ENCODE data around the gene SNAPC2.

Gene SNAPC2

GRCh38 chr19:7941895-7942596 is 21.9 kb downstream of the SNAPC2 start:
- Histone ChIP-seq H2BK15ac (ENCODE audit: low read depth, poor library complexity, severe bottlenecking) (no peak overlapping the region), H2AK5ac (ENCODE audit: low read length, severe bottlenecking) (no peak overlapping the region), H2AFZ (ENCODE audit: low read depth, low read length) (no peak overlapping the region), H2BK12ac (ENCODE audit: low read length in 2 of 2) (no peak overlapping the region), H3K4ac (ENCODE audit: low read depth in 1 of 2, low read length in 2 of 2) (no peak overlapping the region), H4K91ac (ENCODE audit: low read length) (no peak overlapping the region), H3K4me2 (ENCODE audit: low read length, poor library complexity, severe bottlenecking) (no peak overlapping the region), H3K18ac (ENCODE audit: low read depth in 1 of 2, low read length in 2 of 2) (no peak overlapping the region), H3K9ac (ENCODE audit: low read length) (peak overlapping the region; percentile 99), H2BK120ac (ENCODE audit: low read depth, low read length) (no peak overlapping the region), H4K8ac (ENCODE audit: low read length) (no peak overlapping the region), H3K23ac (ENCODE audit: low read length in 2 of 2) (no peak overlapping the region), H3K4me3 (ENCODE audit: insufficient read depth in 1 of 2, low read depth in 1 of 2, low read length in 2 of 2) (peak overlapping the region in 1 of 2 experiments; percentile 99), H3K36me3 (ENCODE audit: control insufficient read depth in 1 of 2, insufficient read depth in 2 of 2, low read depth in 1 of 2, low read length in 2 of 2) (peaks cover 23 to 29% of the 10 kb centered on the region in 2 experiments), H3K14ac (ENCODE audit: low read length in 2 of 2) (no peak overlapping the region), H2BK5ac (ENCODE audit: low read depth, low read length, poor library complexity, severe bottlenecking) (no peak overlapping the region), H3K79me1 (replicated peaks; ENCODE audit: low read length, poor library complexity, severe bottlenecking) (peaks cover 34% of the 10 kb centered on the region), H3K27me3 (ENCODE audit: control insufficient read depth in 1 of 2, insufficient read depth in 1 of 2, low read length in 2 of 2) (no peaks in the 10 kb centered on the region), H3K27ac (ENCODE audit: low read length, poor library complexity, severe bottlenecking) (no peak overlapping the region), H3K4me1 (ENCODE audit: control insufficient read depth, insufficient read depth, low read depth, low read length) (peaks cover 10% of the 10 kb centered on the region), H3K9me3 (ENCODE audit: control insufficient read depth, low read length) (no peaks in the 10 kb centered on the region)
- 93% methylated on average over 19 of the region's 19 CpGs for WGBS
- DNase-seq = no peak

GRCh38 chr19:7942981-7943443 is 22.9 kb downstream of the SNAPC2 start:
- Histone ChIP-seq H3K4me1 (ENCODE audit: control insufficient read depth, insufficient read depth, low read depth, low read length) (peaks cover 10% of the 10 kb centered on the region), H4K8ac (ENCODE audit: low read length) (peak overlapping the region; percentile 96), H2AK5ac (ENCODE audit: low read length, severe bottlenecking) (no peak overlapping the region), H3K9me3 (ENCODE audit: control insufficient read depth, low read length) (no peaks in the 10 kb centered on the region), H3K9ac (ENCODE audit: low read length) (peak overlapping the region; percentile 99), H3K14ac (ENCODE audit: low read length in 2 of 2) (peak overlapping the region; percentile 63 to 94), H3K79me1 (replicated peaks; ENCODE audit: low read length, poor library complexity, severe bottlenecking) (peaks cover 30% of the 10 kb centered on the region), H3K27me3 (ENCODE audit: control insufficient read depth in 1 of 2, insufficient read depth in 1 of 2, low read length in 2 of 2) (no peaks in the 10 kb centered on the region), H3K27ac (ENCODE audit: low read length, poor library complexity, severe bottlenecking) (peak overlapping the region; percentile 82), H2BK120ac (ENCODE audit: low read depth, low read length) (peak overlapping the region; percentile 55), H3K23ac (ENCODE audit: low read length in 2 of 2) (peak overlapping the region in 1 of 2 experiments; percentile 14), H3K18ac (ENCODE audit: low read depth in 1 of 2, low read length in 2 of 2) (peak overlapping the region; percentile 88 to 99), H3K36me3 (ENCODE audit: control insufficient read depth in 1 of 2, insufficient read depth in 2 of 2, low read depth in 1 of 2, low read length in 2 of 2) (peaks cover 15 to 21% of the 10 kb centered on the region in 2 experiments), H2AFZ (ENCODE audit: low read depth, low read length) (peak overlapping the region; percentile 85), H4K91ac (ENCODE audit: low read length) (peak overlapping the region; percentile 80), H2BK5ac (ENCODE audit: low read depth, low read length, poor library complexity, severe bottlenecking) (peak overlapping the region; percentile 46), H2BK15ac (ENCODE audit: low read depth, poor library complexity, severe bottlenecking) (peak overlapping the region; percentile 45), H3K4me3 (ENCODE audit: insufficient read depth in 1 of 2, low read depth in 1 of 2, low read length in 2 of 2) (peak overlapping the region; percentile 92 to 99), H3K4ac (ENCODE audit: low read depth in 1 of 2, low read length in 2 of 2) (peak overlapping the region; percentile 84), H2BK12ac (ENCODE audit: low read length in 2 of 2) (no peak overlapping the region), H3K4me2 (ENCODE audit: low read length, poor library complexity, severe bottlenecking) (peak overlapping the region; percentile 81)
- DNase-seq = no peak
- 10% methylated on average over 33 of the region's 33 CpGs for WGBS

- Histone ChIP-seq H2BK12ac (ENCODE audit: low read length in 2 of 2) (no peak within 1 kb of the TSS), H3K36me3 (ENCODE audit: control insufficient read depth in 1 of 2, insufficient read depth in 2 of 2, low read depth in 1 of 2, low read length in 2 of 2) (peaks cover 15 to 18% of the 10 kb centered on the region in 2 experiments), H3K4me2 (ENCODE audit: low read length, poor library complexity, severe bottlenecking) (peak within 1 kb of the TSS; percentile 100), H2AFZ (ENCODE audit: low read depth, low read length) (peak within 1 kb of the TSS; percentile 85), H3K23ac (ENCODE audit: low read length in 2 of 2) (peak within 1 kb of the TSS in 1 of 2 experiments; percentile 14), H4K91ac (ENCODE audit: low read length) (peak within 1 kb of the TSS; percentile 80), H2BK15ac (ENCODE audit: low read depth, poor library complexity, severe bottlenecking) (peak within 1 kb of the TSS; percentile 45), H2BK120ac (ENCODE audit: low read depth, low read length) (peak within 1 kb of the TSS; percentile 55), H4K8ac (ENCODE audit: low read length) (peak within 1 kb of the TSS; percentile 96), H3K79me1 (replicated peaks; ENCODE audit: low read length, poor library complexity, severe bottlenecking) (peaks cover 30% of the 10 kb centered on the region), H3K9ac (ENCODE audit: low read length) (peak within 1 kb of the TSS; percentile 99), H2AK5ac (ENCODE audit: low read length, severe bottlenecking) (peak within 1 kb of the TSS; percentile 60), H3K18ac (ENCODE audit: low read depth in 1 of 2, low read length in 2 of 2) (peak within 1 kb of the TSS; percentile 88 to 99), H2BK5ac (ENCODE audit: low read depth, low read length, poor library complexity, severe bottlenecking) (peak within 1 kb of the TSS; percentile 46), H3K4me1 (ENCODE audit: control insufficient read depth, insufficient read depth, low read depth, low read length) (peaks cover 10% of the 10 kb centered on the region), H3K4ac (ENCODE audit: low read depth in 1 of 2, low read length in 2 of 2) (peak within 1 kb of the TSS; percentile 84), H3K4me3 (ENCODE audit: insufficient read depth in 1 of 2, low read depth in 1 of 2, low read length in 2 of 2) (peak within 1 kb of the TSS; percentile 92 to 99), H3K27ac (ENCODE audit: low read length, poor library complexity, severe bottlenecking) (peak within 1 kb of the TSS; percentile 82), H3K27me3 (ENCODE audit: control insufficient read depth in 1 of 2, insufficient read depth in 1 of 2, low read length in 2 of 2) (no peaks in the 10 kb centered on the region), H3K14ac (ENCODE audit: low read length in 2 of 2) (peak within 1 kb of the TSS; percentile 63 to 94), H3K9me3 (ENCODE audit: control insufficient read depth, low read length) (no peaks in the 10 kb centered on the region)
- 1% methylated on average over 56 of the region's 56 CpGs for WGBS
- DNase-seq = peak; percentile 100
These were observed 23.5 kb downstream of the SNAPC2 start, which contains the start of gene TIMM44 for GRCh38 chr19:7943444-7944176. TSS of gene TIMM44 (minus strand) at chr19:7943666. CDS start at chr19:7943651, 15 bp downstream.
